ENCODE data around the gene ST6GALNAC3. TPM values are rescaled to one million over a fixed set of nuclear protein-coding genes. Genes with fewer than 3 reads are reported as not detected.

Gene ST6GALNAC3
- total and polyA plus RNA-seq, 2 experiments from 2014 or later: 29.4 to 33.3 TPM

DNA sequence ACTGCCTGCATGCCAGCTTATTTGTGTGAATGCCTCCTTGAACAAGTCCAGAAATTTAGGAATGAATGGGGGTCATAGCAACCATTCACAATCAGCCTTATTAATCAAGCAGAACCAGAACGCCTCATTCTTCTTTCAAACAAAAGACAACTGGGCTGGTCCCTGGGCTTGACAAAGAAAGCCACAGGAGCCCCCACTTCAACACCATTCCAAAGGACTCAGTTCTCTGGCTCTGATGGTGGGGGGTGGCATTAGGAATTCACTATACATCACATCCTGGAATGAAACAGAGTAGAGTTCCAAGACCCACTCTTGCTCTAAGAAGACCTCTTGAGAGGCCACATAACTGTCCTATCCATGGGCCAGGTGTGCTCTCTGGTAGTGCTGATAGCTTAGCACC is 606.1 kb downstream of the ST6GALNAC3 start:
- no peak overlapping the region for H3K4me3 ChIP-seq
- H3K4me2 ChIP-seq: no peak overlapping the region
- 92% methylated on average over 1 of the region's 1 CpG for WGBS (ENCODE audit: low lambda C conversion rate, missing lambda C conversion rate)
- H3K79me2 ChIP-seq: no peaks in the 10 kb centered on the region
- no peak overlapping the region for H3K27ac ChIP-seq
- H3K4me1 ChIP-seq (ENCODE audit: insufficient read depth): no peaks in the 10 kb centered on the region
- H4K20me1 ChIP-seq (ENCODE audit: insufficient read depth, poor library complexity, severe bottlenecking): no peaks in the 10 kb centered on the region
- H3K9me2 ChIP-seq (replicated peaks; ENCODE audit: insufficient read depth): no peaks in the 10 kb centered on the region
- H3K9me3 ChIP-seq (ENCODE audit: low read depth): no peaks in the 10 kb centered on the region
- TF ChIP-seq EZH2phosphoT487 (IDR thresholded peaks at IDR 0.05; ENCODE audit: low read depth, severe bottlenecking, unreplicated experiment) (no peak), EZH2 (IDR thresholded peaks at IDR 0.05; ENCODE audit: borderline replicate concordance) (no peak)
- TF ChIP-seq, protein P1, sequence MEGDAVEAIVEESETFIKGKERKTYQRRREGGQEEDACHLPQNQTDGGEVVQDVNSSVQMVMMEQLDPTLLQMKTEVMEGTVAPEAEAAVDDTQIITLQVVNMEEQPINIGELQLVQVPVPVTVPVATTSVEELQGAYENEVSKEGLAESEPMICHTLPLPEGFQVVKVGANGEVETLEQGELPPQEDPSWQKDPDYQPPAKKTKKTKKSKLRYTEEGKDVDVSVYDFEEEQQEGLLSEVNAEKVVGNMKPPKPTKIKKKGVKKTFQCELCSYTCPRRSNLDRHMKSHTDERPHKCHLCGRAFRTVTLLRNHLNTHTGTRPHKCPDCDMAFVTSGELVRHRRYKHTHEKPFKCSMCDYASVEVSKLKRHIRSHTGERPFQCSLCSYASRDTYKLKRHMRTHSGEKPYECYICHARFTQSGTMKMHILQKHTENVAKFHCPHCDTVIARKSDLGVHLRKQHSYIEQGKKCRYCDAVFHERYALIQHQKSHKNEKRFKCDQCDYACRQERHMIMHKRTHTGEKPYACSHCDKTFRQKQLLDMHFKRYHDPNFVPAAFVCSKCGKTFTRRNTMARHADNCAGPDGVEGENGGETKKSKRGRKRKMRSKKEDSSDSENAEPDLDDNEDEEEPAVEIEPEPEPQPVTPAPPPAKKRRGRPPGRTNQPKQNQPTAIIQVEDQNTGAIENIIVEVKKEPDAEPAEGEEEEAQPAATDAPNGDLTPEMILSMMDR (IDR thresholded peaks at IDR 0.05; ENCODE audit: poor library complexity): no peak
- no peak for DNase-seq (ENCODE audit: low spot score)
- no peak overlapping the region for H2AFZ ChIP-seq
- no peaks in the 10 kb centered on the region for H3K36me3 ChIP-seq (replicated peaks; ENCODE audit: insufficient read depth, low read depth)
- no peaks in the 10 kb centered on the region for H3K27me3 ChIP-seq

DNA sequence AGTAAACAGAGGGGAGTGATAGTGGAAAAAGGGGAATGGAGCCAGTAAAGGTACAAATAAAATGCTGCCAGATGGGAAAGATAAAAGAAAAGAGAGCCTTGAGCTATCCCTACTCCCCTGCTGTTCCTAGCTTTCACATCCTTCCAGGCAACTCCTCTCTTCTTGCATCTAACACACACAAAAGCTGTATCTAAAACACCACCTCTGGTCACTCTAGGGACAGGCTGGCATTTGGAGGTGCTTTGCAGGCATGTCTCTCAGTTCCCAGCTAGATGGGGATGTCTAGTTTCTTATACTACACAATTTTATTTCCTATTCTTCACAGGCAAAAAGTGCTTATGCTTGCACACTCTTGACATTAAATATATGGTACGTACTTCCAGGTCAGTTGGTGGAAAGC is 607.6 kb downstream of the ST6GALNAC3 start:
- Histone ChIP-seq H3K9me2 (replicated peaks; ENCODE audit: insufficient read depth) (no peaks in the 10 kb centered on the region), H3K4me3 (no peak overlapping the region), H4K20me1 (ENCODE audit: insufficient read depth, poor library complexity, severe bottlenecking) (no peaks in the 10 kb centered on the region), H3K79me2 (no peaks in the 10 kb centered on the region), H3K36me3 (replicated peaks; ENCODE audit: insufficient read depth, low read depth) (no peaks in the 10 kb centered on the region), H3K27ac (no peak overlapping the region), H3K9me3 (ENCODE audit: low read depth) (no peaks in the 10 kb centered on the region), H3K4me2 (no peak overlapping the region), H3K4me1 (ENCODE audit: insufficient read depth) (no peaks in the 10 kb centered on the region), H2AFZ (no peak overlapping the region), H3K27me3 (no peaks in the 10 kb centered on the region)
- TF ChIP-seq EZH2phosphoT487 (IDR thresholded peaks at IDR 0.05; ENCODE audit: low read depth, severe bottlenecking, unreplicated experiment) (no peak), EZH2 (IDR thresholded peaks at IDR 0.05; ENCODE audit: borderline replicate concordance) (no peak)
- TF ChIP-seq, protein P1 (IDR thresholded peaks at IDR 0.05; ENCODE audit: poor library complexity): no peak
- 100% methylated on average over 1 of the region's 1 CpG for WGBS (ENCODE audit: low lambda C conversion rate, missing lambda C conversion rate)
- DNase-seq (ENCODE audit: low spot score): no peak

Other genes starting within 250 kb of the ST6GALNAC3 start
- 0.40 TPM in 1 of 2 replicates, not detected in the other for gene ASB17, start 142.3 kb upstream of the ST6GALNAC3 start, total RNA-seq
- 0.28 and 0.31 TPM in 2 replicates for gene ASB17, start 142.3 kb upstream of the ST6GALNAC3 start, polyA plus RNA-seq

All from hepatocyte (in vitro differentiated cells).